Epithelial cell of esophagus (primary cell): ENCODE measurements around the gene TMEM229B.

Source experiments
- DNase-seq: peaks from one replicate; pipeline ENCODE4 v3.0.0; 2010; ENCODE audit warnings: low read depth
- H3K4me3 ChIP-seq: 2 replicates; pipeline ENCODE4 v1.5.1; 2011; ENCODE audit warnings: mild to moderate bottlenecking, low read length, control low read depth
- CTCF ChIP-seq: IDR thresholded peaks from 2 replicates; pipeline ENCODE4 v1.5.1; 2011; ENCODE audit warnings: low read depth, mild to moderate bottlenecking, low read length, control low read depth, inconsistent platforms; ENCODE audit not compliant: insufficient read depth; ENCODE audit errors: missing control alignments

The TMEM229B gene

DNA sequence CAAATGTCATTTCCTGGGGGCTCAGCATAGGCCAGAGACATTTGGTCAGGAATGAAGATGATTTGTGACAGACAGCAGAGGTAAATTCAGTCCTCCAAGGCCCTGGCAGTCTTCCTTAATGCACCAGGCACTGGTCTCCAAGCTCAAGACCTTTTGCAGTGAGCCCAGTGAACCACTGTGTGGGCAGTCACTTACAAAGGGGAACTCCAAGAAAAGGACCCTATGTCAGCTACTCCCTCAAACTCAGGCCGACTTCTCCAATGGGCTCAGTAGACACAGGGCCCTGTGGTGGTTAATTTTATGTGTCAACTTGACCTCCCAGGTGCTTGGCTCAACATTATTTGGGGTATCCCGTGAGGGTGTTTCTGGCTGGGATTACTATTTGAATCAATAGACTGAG is 47.3 kb downstream of the TMEM229B start:
- no peak overlapping the region for H3K4me3 ChIP-seq
- no peak for TF ChIP-seq CTCF
- DNase-seq, result no peak

GRCh38 chr14:67440513-67440912 is 48.0 kb downstream of the TMEM229B start:
- DNase-seq, result peak; percentile 51
- no peak for TF ChIP-seq CTCF

GRCh38 chr14:67438969-67439368 is 49.6 kb downstream of the TMEM229B start:
- no peak overlapping the region for H3K4me3 ChIP-seq
- no peak for DNase-seq
- no peak for TF ChIP-seq CTCF

More at GRCh38 chr14:67440513-67440912, 48.0 kb downstream of the TMEM229B start:
- no peak overlapping the region for H3K4me3 ChIP-seq

- TF ChIP-seq CTCF, result no peak
- H3K4me3 ChIP-seq, result no peak overlapping the region
- DNase-seq, result no peak
Observed at GRCh38 chr14:67436006-67436866, 52.3 kb downstream of the TMEM229B start.

DNA sequence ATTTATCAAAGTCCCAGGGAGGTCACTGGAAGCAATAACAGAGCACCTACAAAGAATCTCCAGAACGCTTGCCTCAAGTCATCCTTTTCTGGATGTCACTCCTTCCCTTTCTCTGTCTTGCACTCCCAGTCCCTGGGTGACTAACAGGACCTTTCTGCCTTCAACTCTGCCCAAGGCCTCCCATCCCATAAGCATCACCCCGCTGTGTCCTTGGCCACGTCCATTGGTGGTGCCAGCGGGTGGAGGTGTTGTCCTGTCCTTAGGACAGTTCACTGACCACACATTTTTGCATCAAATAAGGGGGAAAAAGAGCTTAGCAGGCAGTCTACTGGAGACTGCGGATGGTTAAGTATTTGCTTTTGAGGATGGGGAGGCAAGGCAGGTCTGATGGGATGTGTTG is 52.9 kb downstream of the TMEM229B start:
- DNase-seq, result no peak
- no peak for TF ChIP-seq CTCF
- no peak overlapping the region for H3K4me3 ChIP-seq

GRCh38 chr14:67432050-67432564 is 56.4 kb downstream of the TMEM229B start:
- H3K4me3 ChIP-seq, result no peak overlapping the region
- no peak for DNase-seq

More at GRCh38 chr14:67432050-67432564, 56.4 kb downstream of the TMEM229B start:
- no peak for TF ChIP-seq CTCF
